HEK293 (cell line): ENCODE data around the gene KCNC1.

ENCODE experiments used
- GLI4 ChIP-seq: fragments of 450-650 bp; formaldehyde crosslinking; IDR thresholded peaks from 2 replicates; pipeline ENCODE4 v1.5.1; 2016; ENCODE audit warnings: missing biosample characterization, missing genetic modification characterization
- ZNF175 ChIP-seq: fragments of 450-650 bp; formaldehyde crosslinking; IDR thresholded peaks from 2 replicates; pipeline ENCODE4 v1.5.1; 2016; ENCODE audit warnings: missing biosample characterization, missing genetic modification characterization
- ZNF549 ChIP-seq: fragments of 450-650 bp; IDR thresholded peaks from 2 replicates; pipeline ENCODE4 v1.5.1; 2018; ENCODE audit warnings: missing biosample characterization, missing genetic modification characterization, mild to moderate bottlenecking, inconsistent platforms, moderate library complexity
- TF ChIP-seq, protein P1 (sequence below): fragments of 450-650 bp; formaldehyde crosslinking; IDR thresholded peaks from 2 replicates; pipeline ENCODE4 v1.5.1; 2017; ENCODE audit warnings: missing biosample characterization, missing genetic modification characterization

DNA sequence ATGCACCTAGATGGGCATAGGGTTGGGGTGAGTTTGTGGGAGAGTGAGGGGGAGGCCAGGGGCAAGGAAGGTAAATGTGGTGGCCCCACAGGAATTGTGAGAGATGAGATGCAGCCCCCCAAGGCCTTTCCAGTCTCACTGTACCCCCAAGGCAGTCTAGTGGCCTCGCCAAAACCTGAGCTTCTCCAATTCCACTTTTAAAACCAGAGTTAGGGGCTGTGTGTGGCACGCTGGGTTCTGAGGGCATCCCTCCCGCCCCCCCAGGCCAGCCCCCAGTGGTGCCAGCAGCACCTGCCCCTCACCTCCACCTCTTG is 40.4 kb downstream of the KCNC1 start:
- TF ChIP-seq ZNF549 (no peak), GLI4 (no peak), ZNF175 (no peak)
- TF ChIP-seq, protein P1, sequence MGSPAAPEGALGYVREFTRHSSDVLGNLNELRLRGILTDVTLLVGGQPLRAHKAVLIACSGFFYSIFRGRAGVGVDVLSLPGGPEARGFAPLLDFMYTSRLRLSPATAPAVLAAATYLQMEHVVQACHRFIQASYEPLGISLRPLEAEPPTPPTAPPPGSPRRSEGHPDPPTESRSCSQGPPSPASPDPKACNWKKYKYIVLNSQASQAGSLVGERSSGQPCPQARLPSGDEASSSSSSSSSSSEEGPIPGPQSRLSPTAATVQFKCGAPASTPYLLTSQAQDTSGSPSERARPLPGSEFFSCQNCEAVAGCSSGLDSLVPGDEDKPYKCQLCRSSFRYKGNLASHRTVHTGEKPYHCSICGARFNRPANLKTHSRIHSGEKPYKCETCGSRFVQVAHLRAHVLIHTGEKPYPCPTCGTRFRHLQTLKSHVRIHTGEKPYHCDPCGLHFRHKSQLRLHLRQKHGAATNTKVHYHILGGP, result no peak
